Epithelial cell of esophagus (primary cell): ENCODE results near the gene LTBP2.

Experiments used
- DNase-seq: peaks from one replicate; pipeline ENCODE4 v3.0.0; 2010; ENCODE audit warnings: low read depth
- H3K4me3 ChIP-seq: 2 replicates; pipeline ENCODE4 v1.5.1; 2011; ENCODE audit warnings: mild to moderate bottlenecking, low read length, control low read depth
- TF ChIP-seq, protein P1 (sequence below): IDR thresholded peaks from 2 replicates; pipeline ENCODE4 v1.5.1; 2011; ENCODE audit warnings: low read depth, mild to moderate bottlenecking, low read length, control low read depth, inconsistent platforms; ENCODE audit not compliant: insufficient read depth; ENCODE audit errors: missing control alignments

Gene LTBP2

DNA sequence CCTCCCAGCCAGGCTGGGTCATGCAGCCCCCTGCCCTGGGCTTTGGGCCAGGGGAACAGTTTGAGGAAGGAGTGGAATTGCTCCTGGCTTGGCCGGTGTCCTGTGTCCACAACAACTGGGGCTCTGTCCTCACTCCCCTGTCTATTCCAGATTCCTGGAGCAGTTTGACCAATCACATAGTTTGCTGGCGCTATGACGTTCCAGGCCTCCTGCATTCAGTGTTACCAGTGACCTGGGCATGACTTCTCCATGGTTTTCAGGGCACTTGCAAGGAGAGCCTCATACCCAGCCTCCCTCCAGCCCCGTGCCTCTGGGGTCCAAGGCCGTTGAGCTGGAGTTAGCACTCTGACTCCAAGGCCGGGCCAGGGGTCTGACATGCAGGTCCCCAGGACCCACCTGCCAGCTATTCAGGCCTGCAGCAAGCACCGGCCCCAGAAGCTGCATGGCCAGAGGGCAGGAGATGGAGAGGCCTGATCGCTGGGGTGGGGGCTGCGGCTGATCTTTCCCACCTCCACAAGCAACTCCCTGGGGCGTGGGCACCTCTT, 84.2 kb downstream of the LTBP2 start:
- H3K4me3 ChIP-seq = no peak overlapping the region
- TF ChIP-seq, protein P1, sequence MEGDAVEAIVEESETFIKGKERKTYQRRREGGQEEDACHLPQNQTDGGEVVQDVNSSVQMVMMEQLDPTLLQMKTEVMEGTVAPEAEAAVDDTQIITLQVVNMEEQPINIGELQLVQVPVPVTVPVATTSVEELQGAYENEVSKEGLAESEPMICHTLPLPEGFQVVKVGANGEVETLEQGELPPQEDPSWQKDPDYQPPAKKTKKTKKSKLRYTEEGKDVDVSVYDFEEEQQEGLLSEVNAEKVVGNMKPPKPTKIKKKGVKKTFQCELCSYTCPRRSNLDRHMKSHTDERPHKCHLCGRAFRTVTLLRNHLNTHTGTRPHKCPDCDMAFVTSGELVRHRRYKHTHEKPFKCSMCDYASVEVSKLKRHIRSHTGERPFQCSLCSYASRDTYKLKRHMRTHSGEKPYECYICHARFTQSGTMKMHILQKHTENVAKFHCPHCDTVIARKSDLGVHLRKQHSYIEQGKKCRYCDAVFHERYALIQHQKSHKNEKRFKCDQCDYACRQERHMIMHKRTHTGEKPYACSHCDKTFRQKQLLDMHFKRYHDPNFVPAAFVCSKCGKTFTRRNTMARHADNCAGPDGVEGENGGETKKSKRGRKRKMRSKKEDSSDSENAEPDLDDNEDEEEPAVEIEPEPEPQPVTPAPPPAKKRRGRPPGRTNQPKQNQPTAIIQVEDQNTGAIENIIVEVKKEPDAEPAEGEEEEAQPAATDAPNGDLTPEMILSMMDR = no peak
- DNase-seq = no peak

DNA sequence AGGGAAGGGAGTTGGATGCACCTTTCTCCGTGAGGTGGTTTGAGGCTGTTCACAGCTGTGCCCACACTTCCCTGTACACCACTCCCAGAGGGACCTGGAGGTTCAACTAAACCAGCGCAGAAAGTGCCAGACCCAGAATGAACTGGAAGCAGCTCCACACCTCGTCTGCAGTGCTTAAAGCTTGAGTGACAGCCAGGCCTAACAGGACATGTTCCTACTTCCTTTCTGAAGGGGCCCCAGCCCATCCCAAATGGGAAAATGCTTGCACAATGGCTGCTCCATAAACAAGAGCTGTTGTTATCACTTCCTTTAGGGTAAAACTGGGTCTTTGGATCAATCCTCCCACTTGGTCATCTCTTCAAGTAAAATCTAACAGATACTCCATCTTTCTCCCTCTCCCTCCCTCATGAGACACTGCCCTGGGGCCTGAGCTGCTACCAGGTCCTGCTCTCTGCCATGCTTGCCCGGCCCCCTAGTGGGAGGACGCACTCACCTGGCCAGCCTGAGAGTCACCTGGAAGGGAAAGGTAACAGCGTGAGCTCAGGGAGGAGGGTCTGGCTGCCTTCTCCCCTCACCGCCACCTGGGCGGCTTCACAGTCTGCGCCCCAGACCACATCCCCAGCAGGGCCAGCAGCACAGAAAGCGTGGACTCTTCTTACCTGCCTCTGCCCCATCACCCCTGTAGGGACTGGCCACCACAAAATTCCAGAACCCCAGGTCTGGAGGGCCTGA, 85.0 kb downstream of the LTBP2 start:
- no peak for DNase-seq
- no peak overlapping the region for H3K4me3 ChIP-seq
- TF ChIP-seq, protein P1 = no peak

DNA sequence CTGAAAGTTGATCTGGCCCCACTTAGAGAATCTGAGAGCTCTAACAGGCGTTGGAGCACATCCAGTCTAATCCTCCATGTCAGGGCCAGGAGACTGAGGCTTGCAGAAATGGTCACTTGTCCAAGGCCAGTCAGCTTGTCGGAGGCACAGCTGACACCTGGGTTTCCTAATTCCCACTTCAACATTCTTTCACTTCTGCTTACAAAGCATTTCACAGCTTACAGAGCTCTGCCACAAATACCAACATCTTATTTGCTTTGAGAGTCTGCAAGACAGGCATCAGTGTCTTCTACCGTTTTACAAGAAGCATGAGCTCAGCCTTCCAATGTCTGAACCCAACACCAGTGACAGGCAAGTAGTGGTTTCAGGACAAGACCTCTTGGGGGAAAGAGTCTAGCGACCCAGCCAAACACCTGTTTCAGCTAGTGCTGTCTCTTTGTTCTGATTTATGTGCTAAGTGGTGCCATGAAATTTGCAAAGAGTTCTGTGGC, 86.6 kb downstream of the LTBP2 start:
- no peak overlapping the region for H3K4me3 ChIP-seq
- DNase-seq = no peak
- TF ChIP-seq, protein P1 = no peak

DNA sequence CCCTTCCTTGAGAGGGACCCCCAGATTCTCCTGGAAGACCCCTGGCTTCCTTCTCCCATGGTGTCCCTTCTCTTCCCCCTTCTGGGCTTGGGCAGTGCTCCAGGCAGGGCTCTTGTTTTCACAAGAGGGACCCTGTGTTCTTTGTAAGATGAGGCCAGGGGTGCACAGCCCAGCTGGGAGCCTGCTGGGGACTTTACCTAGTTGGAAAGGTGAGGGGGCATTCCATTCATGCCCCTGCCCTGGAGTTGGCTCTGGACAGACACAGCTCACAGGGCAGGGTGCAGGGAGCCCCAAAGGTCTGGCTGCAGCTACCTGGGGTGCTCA, 87.3 kb downstream of the LTBP2 start:
- TF ChIP-seq, protein P1 = no peak
- no peak for DNase-seq
- no peak overlapping the region for H3K4me3 ChIP-seq

DNA sequence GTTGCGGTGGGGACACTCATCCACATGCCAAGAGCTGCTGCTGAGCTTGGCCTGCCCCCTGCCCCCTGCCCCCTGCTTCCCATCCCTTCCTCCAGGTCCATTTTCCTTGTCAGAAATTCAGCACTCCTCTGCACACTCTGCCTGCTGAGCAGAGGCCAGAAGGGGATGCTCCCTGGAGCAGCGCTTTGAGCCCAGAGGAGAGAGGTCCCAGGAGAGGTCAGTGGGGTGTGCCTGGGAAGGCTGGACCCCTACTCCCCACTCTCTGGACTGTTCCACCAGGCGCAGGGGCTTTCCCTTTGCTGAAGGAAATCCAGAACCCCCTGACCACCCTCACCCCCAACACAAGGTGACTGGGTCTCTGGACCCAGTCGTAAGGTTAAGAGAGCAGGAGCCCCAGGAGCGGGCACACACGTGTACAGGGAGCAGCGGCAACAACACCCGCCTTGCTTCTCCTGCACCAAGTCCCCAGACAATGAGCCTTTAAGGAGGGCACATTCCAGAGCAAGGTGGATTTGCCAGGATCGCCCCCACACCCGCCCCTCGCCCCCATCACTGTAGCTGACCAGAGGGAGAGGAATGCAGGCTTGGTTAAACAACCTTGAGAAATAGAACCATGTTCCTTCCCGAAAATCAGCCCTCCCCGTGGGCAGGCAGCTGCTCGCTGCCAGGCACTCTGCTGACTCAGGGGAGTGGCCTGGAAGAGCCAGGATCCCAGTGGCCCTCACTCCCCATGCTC, 87.8 kb downstream of the LTBP2 start:
- TF ChIP-seq, protein P1 = no peak
- no peak for DNase-seq
- H3K4me3 ChIP-seq = no peak overlapping the region

DNA sequence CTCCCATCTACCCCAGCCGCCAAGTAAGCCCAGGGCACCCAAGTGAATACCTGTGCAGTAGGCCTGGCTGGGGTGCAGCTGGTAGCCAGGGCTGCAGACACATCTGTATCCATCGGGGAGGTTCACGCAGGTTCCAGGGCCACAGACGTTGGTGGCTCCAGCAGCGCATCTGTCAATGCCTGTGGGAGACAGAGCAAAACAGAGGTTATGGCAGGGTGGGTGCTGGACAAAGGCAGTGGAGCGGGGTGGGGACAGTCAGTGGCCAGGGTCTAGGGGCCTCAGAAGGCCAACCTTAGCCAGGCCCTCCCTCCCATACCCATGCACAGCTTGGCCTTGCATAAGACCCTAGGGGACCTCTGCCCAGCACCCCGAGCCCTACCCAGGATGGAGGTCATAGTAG, 89.3 kb downstream of the LTBP2 start:
- TF ChIP-seq, protein P1 = no peak
- no peak for DNase-seq
- no peak overlapping the region for H3K4me3 ChIP-seq
